Measurements from ENCODE around the gene ATP6V1G1. TPM values are rescaled to one million over a fixed set of nuclear protein-coding genes. Genes with fewer than 3 reads are reported as not detected.
A peak's percentile ranks its signal among the peaks of the same experiment; 100 is the strongest.

The ATP6V1G1 gene
- total and polyA plus RNA-seq, 2 of the 13 experiments (the other 11 are each of a cell fraction or from before 2014, with no cell fraction given), result 108 to 158 TPM

- no peak overlapping the region for H3K4me2 ChIP-seq (ENCODE audit: low read depth, low read length)
- ATAC-seq (no peak), DNase-seq (ENCODE audit: low spot score) (no peak), FAIRE-seq (no peak)
- TF ChIP-seq ZNF414 (CRISPR knock-in tag; IDR thresholded peaks at IDR 0.05) (no peak), BCL6 (CRISPR knock-in tag; IDR thresholded peaks at IDR 0.05) (peak; percentile 41; the same call in 1 of the 2 replicates)
- no peaks in the 10 kb centered on the region for H4K20me1 ChIP-seq (ENCODE audit: insufficient read depth, low read length)
- intact Hi-C loops (cut with micrococcal nuclease; ENCODE audit: unreplicated experiment), result no loop called here
- no TSS peak for BruUV-seq (replicated peaks)
- peaks cover 0 to 12% of the 10 kb centered on the region in 2 experiments; a peak in 3 of 5 replicates for H3K36me3 ChIP-seq (replicated peaks in 1 of 2; ENCODE audit: control insufficient read depth in 1 of 2, insufficient read depth in 2 of 2, low read length in 2 of 2)
- no peak overlapping the region for H2AFZ ChIP-seq (ENCODE audit: low read length)
- ChIA-PET CTCF (ENCODE audit: low intra/inter-chr PET ratio, low total read pairs) (no interaction called here), POLR2A (no interaction called here)
- H3K9me3 ChIP-seq (ENCODE audit: low read length), result no peaks in the 10 kb centered on the region
- no peak overlapping the region for H3K9ac ChIP-seq (ENCODE audit: insufficient read depth, low read depth, low read length)
- WGBS (ENCODE audit: low lambda C conversion rate), result 100% methylated on average over 1 of the region's 2 CpGs
- in situ Hi-C loops (cut with HindIII; ENCODE audit: extremely low pct_ligation_motif_present, low pct_unique_long_range_greater_than_20kb), result no loop called here
- no peaks in the 10 kb centered on the region for H3K27me3 ChIP-seq (ENCODE audit: control insufficient read depth in 1 of 2, insufficient read depth in 2 of 2, low read length in 2 of 2)
- H3K4me3 ChIP-seq (replicated peaks in 1 of 3; ENCODE audit: insufficient read depth in 1 of 3, low read depth in 2 of 3, low read length in 3 of 3), result no peak overlapping the region
- H3K79me2 ChIP-seq (ENCODE audit: insufficient read depth, low read length), result no peaks in the 10 kb centered on the region
- H3K4me1 ChIP-seq (ENCODE audit: insufficient read depth, low read length), result peaks cover 2% of the 10 kb centered on the region
- H3K27ac ChIP-seq (ENCODE audit: extremely low read length, insufficient read depth, low read length), result no peak overlapping the region
Observed at GRCh38 chr9:114621975-114622609, 34.5 kb downstream of the ATP6V1G1 start.

GRCh38 chr9:114624677-114625076 lies 37.1 kb downstream of the ATP6V1G1 start:
- Histone ChIP-seq H3K36me3 (replicated peaks in 1 of 2; ENCODE audit: control insufficient read depth in 1 of 2, insufficient read depth in 2 of 2, low read length in 2 of 2) (peaks cover 2 to 27% of the 10 kb centered on the region in 2 experiments; a peak in 3 of 5 replicates), H3K4me1 (ENCODE audit: insufficient read depth, low read length) (peaks cover 15% of the 10 kb centered on the region), H3K9ac (ENCODE audit: insufficient read depth, low read depth, low read length) (no peak overlapping the region), H3K4me2 (ENCODE audit: low read depth, low read length) (no peak overlapping the region), H3K4me3 (replicated peaks in 1 of 3; ENCODE audit: insufficient read depth in 1 of 3, low read depth in 2 of 3, low read length in 3 of 3) (no peak overlapping the region), H3K9me3 (ENCODE audit: low read length) (no peaks in the 10 kb centered on the region), H4K20me1 (ENCODE audit: insufficient read depth, low read length) (no peaks in the 10 kb centered on the region), H3K27me3 (ENCODE audit: control insufficient read depth in 1 of 2, insufficient read depth in 2 of 2, low read length in 2 of 2) (no peaks in the 10 kb centered on the region), H3K27ac (ENCODE audit: extremely low read length, insufficient read depth, low read length) (no peak overlapping the region), H2AFZ (ENCODE audit: low read length) (no peak overlapping the region), H3K79me2 (ENCODE audit: insufficient read depth, low read length) (no peaks in the 10 kb centered on the region)
- in situ Hi-C loops (cut with HindIII; ENCODE audit: extremely low pct_ligation_motif_present, low pct_unique_long_range_greater_than_20kb) (no loop called here), intact Hi-C loops (cut with micrococcal nuclease; ENCODE audit: unreplicated experiment) (no loop called here)
- WGBS (ENCODE audit: low lambda C conversion rate), result 97% methylated on average over 2 of the region's 2 CpGs
- ATAC-seq, result no peak
- POLR2A ChIA-PET, result no interaction called here
- CTCF ChIA-PET (ENCODE audit: low intra/inter-chr PET ratio, low total read pairs), result no interaction called here
- FAIRE-seq, result no peak
- no TSS peak for BruUV-seq (replicated peaks)
- DNase-seq (ENCODE audit: low spot score), result no peak
- TF ChIP-seq, protein P1, sequence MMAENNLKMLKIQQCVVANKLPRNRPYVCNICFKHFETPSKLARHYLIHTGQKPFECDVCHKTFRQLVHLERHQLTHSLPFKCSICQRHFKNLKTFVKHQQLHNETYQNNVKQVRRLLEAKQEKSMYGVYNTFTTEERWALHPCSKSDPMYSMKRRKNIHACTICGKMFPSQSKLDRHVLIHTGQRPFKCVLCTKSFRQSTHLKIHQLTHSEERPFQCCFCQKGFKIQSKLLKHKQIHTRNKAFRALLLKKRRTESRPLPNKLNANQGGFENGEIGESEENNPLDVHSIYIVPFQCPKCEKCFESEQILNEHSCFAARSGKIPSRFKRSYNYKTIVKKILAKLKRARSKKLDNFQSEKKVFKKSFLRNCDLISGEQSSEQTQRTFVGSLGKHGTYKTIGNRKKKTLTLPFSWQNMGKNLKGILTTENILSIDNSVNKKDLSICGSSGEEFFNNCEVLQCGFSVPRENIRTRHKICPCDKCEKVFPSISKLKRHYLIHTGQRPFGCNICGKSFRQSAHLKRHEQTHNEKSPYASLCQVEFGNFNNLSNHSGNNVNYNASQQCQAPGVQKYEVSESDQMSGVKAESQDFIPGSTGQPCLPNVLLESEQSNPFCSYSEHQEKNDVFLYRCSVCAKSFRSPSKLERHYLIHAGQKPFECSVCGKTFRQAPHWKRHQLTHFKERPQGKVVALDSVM (CRISPR knock-in tag; IDR thresholded peaks at IDR 0.05), result no peak
- TF ChIP-seq TGIF2 (CRISPR knock-in tag; IDR thresholded peaks at IDR 0.05), result no peak
- no peak for TF ChIP-seq HES4 (CRISPR knock-in tag; IDR thresholded peaks at IDR 0.05; ENCODE audit: borderline replicate concordance)
- TF ChIP-seq, protein P2, sequence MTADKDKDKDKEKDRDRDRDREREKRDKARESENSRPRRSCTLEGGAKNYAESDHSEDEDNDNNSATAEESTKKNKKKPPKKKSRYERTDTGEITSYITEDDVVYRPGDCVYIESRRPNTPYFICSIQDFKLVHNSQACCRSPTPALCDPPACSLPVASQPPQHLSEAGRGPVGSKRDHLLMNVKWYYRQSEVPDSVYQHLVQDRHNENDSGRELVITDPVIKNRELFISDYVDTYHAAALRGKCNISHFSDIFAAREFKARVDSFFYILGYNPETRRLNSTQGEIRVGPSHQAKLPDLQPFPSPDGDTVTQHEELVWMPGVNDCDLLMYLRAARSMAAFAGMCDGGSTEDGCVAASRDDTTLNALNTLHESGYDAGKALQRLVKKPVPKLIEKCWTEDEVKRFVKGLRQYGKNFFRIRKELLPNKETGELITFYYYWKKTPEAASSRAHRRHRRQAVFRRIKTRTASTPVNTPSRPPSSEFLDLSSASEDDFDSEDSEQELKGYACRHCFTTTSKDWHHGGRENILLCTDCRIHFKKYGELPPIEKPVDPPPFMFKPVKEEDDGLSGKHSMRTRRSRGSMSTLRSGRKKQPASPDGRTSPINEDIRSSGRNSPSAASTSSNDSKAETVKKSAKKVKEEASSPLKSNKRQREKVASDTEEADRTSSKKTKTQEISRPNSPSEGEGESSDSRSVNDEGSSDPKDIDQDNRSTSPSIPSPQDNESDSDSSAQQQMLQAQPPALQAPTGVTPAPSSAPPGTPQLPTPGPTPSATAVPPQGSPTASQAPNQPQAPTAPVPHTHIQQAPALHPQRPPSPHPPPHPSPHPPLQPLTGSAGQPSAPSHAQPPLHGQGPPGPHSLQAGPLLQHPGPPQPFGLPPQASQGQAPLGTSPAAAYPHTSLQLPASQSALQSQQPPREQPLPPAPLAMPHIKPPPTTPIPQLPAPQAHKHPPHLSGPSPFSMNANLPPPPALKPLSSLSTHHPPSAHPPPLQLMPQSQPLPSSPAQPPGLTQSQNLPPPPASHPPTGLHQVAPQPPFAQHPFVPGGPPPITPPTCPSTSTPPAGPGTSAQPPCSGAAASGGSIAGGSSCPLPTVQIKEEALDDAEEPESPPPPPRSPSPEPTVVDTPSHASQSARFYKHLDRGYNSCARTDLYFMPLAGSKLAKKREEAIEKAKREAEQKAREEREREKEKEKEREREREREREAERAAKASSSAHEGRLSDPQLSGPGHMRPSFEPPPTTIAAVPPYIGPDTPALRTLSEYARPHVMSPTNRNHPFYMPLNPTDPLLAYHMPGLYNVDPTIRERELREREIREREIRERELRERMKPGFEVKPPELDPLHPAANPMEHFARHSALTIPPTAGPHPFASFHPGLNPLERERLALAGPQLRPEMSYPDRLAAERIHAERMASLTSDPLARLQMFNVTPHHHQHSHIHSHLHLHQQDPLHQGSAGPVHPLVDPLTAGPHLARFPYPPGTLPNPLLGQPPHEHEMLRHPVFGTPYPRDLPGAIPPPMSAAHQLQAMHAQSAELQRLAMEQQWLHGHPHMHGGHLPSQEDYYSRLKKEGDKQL (CRISPR knock-in tag; IDR thresholded peaks at IDR 0.05; ENCODE audit: low read depth), result no peak
- TF ChIP-seq MAFG (CRISPR knock-in tag; IDR thresholded peaks at IDR 0.05), result no peak
- TF ChIP-seq E2F2 (CRISPR knock-in tag; IDR thresholded peaks at IDR 0.05; ENCODE audit: borderline replicate concordance), result no peak
